Mesothelial cell of epicardium (in vitro differentiated cells): ENCODE measurements around the gene TLR1. TPM values are rescaled to one million over a fixed set of nuclear protein-coding genes. Genes with fewer than 3 reads are reported as not detected.
"Not testable (repeated sequence)": the region's sequence is repeated elsewhere in the genome, so short reads cannot be mapped to it uniquely, and the experiment has no call there.

ENCODE experiments used
- DNase-seq, 2 experiments: peaks; one replicate each; pipeline ENCODE4 v3.0.0; 2021; ENCODE audit warnings: low spot score in 2 of 2; ENCODE audit not compliant: unreplicated experiment in 2 of 2
- H3K27ac Mint-ChIP-seq: 2 replicates; pipeline ENCODE4 v1.8.0; 2021; ENCODE audit warnings: mixed read lengths
- H3K27me3 Mint-ChIP-seq: 2 replicates; pipeline ENCODE4 v1.8.0; 2021; ENCODE audit warnings: low read depth, mixed read lengths
- H3K36me3 Mint-ChIP-seq: 2 replicates; pipeline ENCODE4 v1.8.0; 2021; ENCODE audit warnings: mixed read lengths
- H3K4me1 Mint-ChIP-seq: 2 replicates; pipeline ENCODE4 v1.8.0; 2021; ENCODE audit warnings: mixed read lengths
- H3K4me3 Mint-ChIP-seq: 2 replicates; pipeline ENCODE4 v1.8.0; 2021; ENCODE audit warnings: mild to moderate bottlenecking, moderate library complexity, mixed read lengths
- H3K9me3 Mint-ChIP-seq: 2 replicates; pipeline ENCODE4 v1.8.0; 2021; ENCODE audit warnings: mixed read lengths
- CTCF ChIP-seq: fragments of 200-600 bp; sonication (generic); IDR thresholded peaks from one replicate; pipeline ENCODE4 v1.5.0; 2021; ENCODE audit warnings: antibody characterized with exemption; ENCODE audit not compliant: unreplicated experiment
- total RNA-seq: library from RNA; stranded (reverse); gene quantifications from 3 replicates; pipeline ENCODE4 v1.2.1, GENCODE V29; 2021

The TLR1 gene
- total RNA-seq, 1 donor from 2014 or later: 1.2 TPM

GRCh38 chr4:38769857-38770256 is 34.7 kb downstream of the TLR1 start:
- no peak for TF ChIP-seq CTCF

DNA sequence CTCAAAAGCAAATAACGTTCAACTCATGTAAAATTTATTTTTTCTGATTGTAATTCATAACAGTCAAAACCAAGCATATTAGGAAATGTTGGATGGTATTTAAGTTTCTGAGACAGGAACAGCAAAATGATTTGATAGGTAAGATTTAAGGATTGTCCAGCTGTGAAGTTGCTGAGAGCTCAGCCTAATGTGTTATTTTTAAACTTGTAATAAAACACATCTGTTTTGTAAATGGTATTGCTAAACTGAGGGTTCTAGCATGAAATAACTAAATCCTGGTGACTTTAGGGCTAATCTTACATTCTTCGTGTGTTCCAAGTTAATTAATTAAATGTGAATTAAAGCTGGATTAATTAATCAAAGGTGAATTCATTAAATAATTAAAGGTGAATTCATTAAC is 35.1 kb downstream of the TLR1 start:
- peak overlapping the region; percentile 16 for H3K27ac Mint-ChIP-seq
- H3K4me3 Mint-ChIP-seq: no peak overlapping the region
- TF ChIP-seq CTCF: no peak
- H3K27me3 Mint-ChIP-seq: peaks cover 6% of the 10 kb centered on the region
- peaks cover 11% of the 10 kb centered on the region for H3K4me1 Mint-ChIP-seq
- H3K36me3 Mint-ChIP-seq: no peaks in the 10 kb centered on the region
- peaks cover 20% of the 10 kb centered on the region for H3K9me3 Mint-ChIP-seq
- DNase-seq: no peak

More at GRCh38 chr4:38769857-38770256, 34.7 kb downstream of the TLR1 start:
- no peak overlapping the region for H3K27ac Mint-ChIP-seq
- H3K9me3 Mint-ChIP-seq: peaks cover 24% of the 10 kb centered on the region
- H3K27me3 Mint-ChIP-seq: peaks cover 6% of the 10 kb centered on the region
- peaks cover 11% of the 10 kb centered on the region for H3K4me1 Mint-ChIP-seq
- DNase-seq: no peak
- no peak overlapping the region for H3K4me3 Mint-ChIP-seq
- no peaks in the 10 kb centered on the region for H3K36me3 Mint-ChIP-seq

DNA sequence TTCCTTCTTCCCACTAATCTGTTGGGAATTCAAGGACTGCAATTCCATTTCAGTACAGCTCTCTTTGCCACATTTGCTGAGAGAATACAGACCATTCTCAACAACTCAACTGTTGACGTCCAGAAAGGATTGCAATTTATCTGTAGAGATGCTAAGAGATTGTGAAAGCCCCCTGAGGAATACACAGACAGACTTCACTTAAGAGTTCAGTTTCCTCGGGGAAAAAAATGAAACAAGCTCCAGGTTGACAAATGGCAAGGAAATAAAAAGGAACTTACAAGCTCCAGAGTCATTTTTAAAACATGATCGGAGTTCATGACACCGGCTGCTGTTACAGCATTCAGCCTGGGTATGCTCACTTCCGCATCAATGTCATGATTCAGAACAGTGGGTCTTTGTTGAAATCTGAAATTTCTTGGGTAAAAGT is 35.6 kb downstream of the TLR1 start:
- H3K4me3 Mint-ChIP-seq: no peak overlapping the region
- TF ChIP-seq CTCF: no peak
- peaks cover 16% of the 10 kb centered on the region for H3K9me3 Mint-ChIP-seq
- H3K27ac Mint-ChIP-seq: peak overlapping the region; percentile 16
- DNase-seq: no peak
- H3K27me3 Mint-ChIP-seq: peaks cover 5% of the 10 kb centered on the region
- H3K4me1 Mint-ChIP-seq: peaks cover 11% of the 10 kb centered on the region
- no peaks in the 10 kb centered on the region for H3K36me3 Mint-ChIP-seq

GRCh38 chr4:38766940-38767339 is 37.7 kb downstream of the TLR1 start:
- not testable (repeated sequence) for H3K4me3 Mint-ChIP-seq, H3K27me3 Mint-ChIP-seq, H3K36me3 Mint-ChIP-seq, H3K9me3 Mint-ChIP-seq, DNase-seq, H3K27ac Mint-ChIP-seq
- H3K4me1 Mint-ChIP-seq: peaks cover 11% of the 10 kb centered on the region

DNA sequence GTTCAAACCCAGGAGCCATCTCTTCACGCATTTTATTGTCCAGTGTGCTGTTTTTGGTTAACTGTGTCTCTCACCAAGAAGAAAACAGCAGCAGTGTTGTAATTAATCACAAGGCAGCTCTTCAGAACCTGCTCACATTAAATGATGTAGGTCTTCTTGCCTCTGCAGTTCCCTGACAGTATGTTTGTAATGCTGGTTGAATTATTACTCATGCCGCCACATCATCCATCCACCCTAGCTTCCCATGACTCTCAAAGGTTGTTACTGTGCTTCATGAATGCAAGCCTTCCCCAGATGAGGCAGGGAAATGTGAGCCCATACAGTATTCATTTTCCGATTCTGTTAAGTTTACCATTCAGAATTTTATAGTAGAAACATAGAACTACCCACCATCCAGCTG is 39.2 kb downstream of the TLR1 start:
- TF ChIP-seq CTCF: no peak
- Mint-ChIP-seq H3K36me3 (no peaks in the 10 kb centered on the region), H3K27ac (no peak overlapping the region), H3K4me1 (peaks cover 11% of the 10 kb centered on the region), H3K4me3 (no peak overlapping the region), H3K9me3 (peaks cover 9% of the 10 kb centered on the region), H3K27me3 (no peaks in the 10 kb centered on the region)
- no peak for DNase-seq

DNA sequence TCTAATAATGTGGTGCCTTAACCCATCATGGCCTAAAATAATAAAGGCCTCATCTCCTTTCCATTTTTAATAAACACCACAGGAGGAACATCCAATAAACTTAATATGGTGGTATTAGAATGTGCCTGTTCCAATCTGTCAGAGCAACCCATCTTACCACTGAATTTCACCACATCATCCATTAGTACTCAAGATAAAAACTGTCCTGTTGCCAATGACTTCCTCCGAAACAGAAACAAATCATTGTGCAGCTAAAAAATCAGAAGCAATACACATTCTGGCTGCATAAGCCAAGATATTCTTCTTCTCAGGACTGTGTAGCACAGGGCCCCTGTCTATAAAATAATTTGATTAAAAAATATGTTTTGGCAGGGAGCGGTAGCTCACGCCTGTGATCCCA is 40.3 kb downstream of the TLR1 start:
- DNase-seq: no peak
- Mint-ChIP-seq H3K27me3 (no peaks in the 10 kb centered on the region), H3K27ac (no peak overlapping the region), H3K4me3 (no peak overlapping the region), H3K9me3 (peaks cover 6% of the 10 kb centered on the region), H3K36me3 (no peaks in the 10 kb centered on the region), H3K4me1 (peaks cover 12% of the 10 kb centered on the region)
- TF ChIP-seq CTCF: no peak
